Measurements from ENCODE around the gene LHFPL2. TPM values are rescaled to one million over a fixed set of nuclear protein-coding genes. Genes with fewer than 3 reads are reported as not detected.
"Not testable (repeated sequence)": the region's sequence is repeated elsewhere in the genome, so short reads cannot be mapped to it uniquely, and the experiment has no call there.

The LHFPL2 gene
- total RNA-seq, 1 donor from 2014 or later, result 40.0 TPM

- DNase-seq (ENCODE audit: low read depth, low spot score), result not testable (repeated sequence)
Measured at GRCh38 chr5:78666975-78667374, 18.4 kb upstream of the LHFPL2 start.

- no peak for DNase-seq (ENCODE audit: low read depth, low spot score)
Measured at GRCh38 chr5:78666041-78666444, 17.5 kb upstream of the LHFPL2 start.

GRCh38 chr5:78665534-78665933 lies 17.0 kb upstream of the LHFPL2 start:
- no peak for DNase-seq (ENCODE audit: low read depth, low spot score)

GRCh38 chr5:78662323-78662722 lies 13.8 kb upstream of the LHFPL2 start:
- DNase-seq (ENCODE audit: low read depth, low spot score), result no peak

GRCh38 chr5:78661691-78662090 lies 13.1 kb upstream of the LHFPL2 start:
- no peak for DNase-seq (ENCODE audit: low read depth, low spot score)

- DNase-seq (ENCODE audit: low read depth, low spot score), result no peak
Measured at GRCh38 chr5:78661044-78661443, 12.5 kb upstream of the LHFPL2 start.

- DNase-seq (ENCODE audit: low read depth, low spot score), result no peak
Measured at GRCh38 chr5:78660401-78660800, 11.8 kb upstream of the LHFPL2 start.

GRCh38 chr5:78659714-78660113 lies 11.1 kb upstream of the LHFPL2 start:
- DNase-seq (ENCODE audit: low read depth, low spot score), result peak; percentile 66

- no peak for DNase-seq (ENCODE audit: low read depth, low spot score)
Measured at GRCh38 chr5:78659114-78659513, 10.5 kb upstream of the LHFPL2 start.

GRCh38 chr5:78657201-78657600 lies 8.6 kb upstream of the LHFPL2 start:
- no peak for DNase-seq (ENCODE audit: low read depth, low spot score)

- no peak for DNase-seq (ENCODE audit: low read depth, low spot score)
Measured at GRCh38 chr5:78655746-78656290, 7.2 kb upstream of the LHFPL2 start.

GRCh38 chr5:78654386-78654785 lies 5.8 kb upstream of the LHFPL2 start:
- no peak for DNase-seq (ENCODE audit: low read depth, low spot score)

- DNase-seq (ENCODE audit: low read depth, low spot score), result peak; percentile 51
Measured at GRCh38 chr5:78653681-78654366, 5.3 kb upstream of the LHFPL2 start.

GRCh38 chr5:78653031-78653430 lies 4.5 kb upstream of the LHFPL2 start:
- DNase-seq (ENCODE audit: low read depth, low spot score), result no peak

GRCh38 chr5:78651468-78651867 lies 2.9 kb upstream of the LHFPL2 start:
- DNase-seq (ENCODE audit: low read depth, low spot score), result no peak

GRCh38 chr5:78650531-78650930 lies 2.0 kb upstream of the LHFPL2 start:
- DNase-seq (ENCODE audit: low read depth, low spot score), result no peak

- DNase-seq (ENCODE audit: low read depth, low spot score), result no peak
Measured at GRCh38 chr5:78649861-78650496, 1.4 kb upstream of the LHFPL2 start.

- no peak for DNase-seq (ENCODE audit: low read depth, low spot score)
Measured at GRCh38 chr5:78649211-78649695, 681 bp upstream of the LHFPL2 start.

- no peak for DNase-seq (ENCODE audit: low read depth, low spot score)
Measured at GRCh38 chr5:78647838-78648358, 674 bp downstream of the LHFPL2 start.

- no peak for DNase-seq (ENCODE audit: low read depth, low spot score)
Measured at GRCh38 chr5:78647351-78647818, 1.2 kb downstream of the LHFPL2 start.

- no peak for DNase-seq (ENCODE audit: low read depth, low spot score)
Measured at GRCh38 chr5:78644741-78645300, 3.8 kb downstream of the LHFPL2 start.

- DNase-seq (ENCODE audit: low read depth, low spot score), result no peak
Measured at GRCh38 chr5:78644129-78644528, 4.4 kb downstream of the LHFPL2 start.
